HEK293 (cell line): ENCODE measurements around the gene KIF14.

ENCODE experiments used
- MEIS1 ChIP-seq: sonication (generic); formaldehyde crosslinking; IDR thresholded peaks from 2 replicates; pipeline ENCODE4 v1.8.1; 2022; ENCODE audit warnings: missing genetic modification reagents, mild to moderate bottlenecking, borderline replicate concordance
- ZNF138 ChIP-seq: fragments of 450-650 bp; formaldehyde crosslinking; IDR thresholded peaks from 2 replicates; pipeline ENCODE4 v1.5.1; 2016; ENCODE audit warnings: missing biosample characterization, missing genetic modification characterization, borderline replicate concordance
- ZNF174 ChIP-seq: fragments of 450-650 bp; formaldehyde crosslinking; IDR thresholded peaks from 2 replicates; pipeline ENCODE4 v1.5.0; 2017; ENCODE audit warnings: missing biosample characterization, mild to moderate bottlenecking, missing genetic modification characterization
- TF ChIP-seq, protein P1 (sequence below): fragments of 450-650 bp; formaldehyde crosslinking; IDR thresholded peaks from 2 replicates; pipeline ENCODE4 v1.5.1; 2016; ENCODE audit warnings: missing biosample characterization, missing genetic modification characterization

DNA sequence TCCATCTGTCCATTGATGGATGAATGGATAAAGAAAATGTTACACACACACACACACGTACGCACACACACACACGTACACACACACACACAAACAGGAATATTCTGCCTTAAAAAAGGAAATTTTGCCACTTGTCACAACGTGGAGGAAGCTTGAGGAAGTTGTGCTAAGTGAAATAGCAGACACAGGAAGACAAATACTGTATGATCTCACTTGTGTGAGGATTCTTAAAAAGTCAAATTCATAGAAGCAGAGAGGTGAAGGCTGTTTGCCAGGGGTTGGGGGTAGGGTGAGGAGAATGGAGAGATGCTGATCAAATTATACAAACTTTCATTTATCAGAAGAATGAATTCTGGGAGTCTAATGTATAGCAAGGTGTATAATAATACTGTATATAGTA, 73.2 kb downstream of the KIF14 start:
- TF ChIP-seq MEIS1 (no peak), ZNF174 (tag by site-specific recombination) (no peak), ZNF138 (no peak)
- TF ChIP-seq, protein P1, sequence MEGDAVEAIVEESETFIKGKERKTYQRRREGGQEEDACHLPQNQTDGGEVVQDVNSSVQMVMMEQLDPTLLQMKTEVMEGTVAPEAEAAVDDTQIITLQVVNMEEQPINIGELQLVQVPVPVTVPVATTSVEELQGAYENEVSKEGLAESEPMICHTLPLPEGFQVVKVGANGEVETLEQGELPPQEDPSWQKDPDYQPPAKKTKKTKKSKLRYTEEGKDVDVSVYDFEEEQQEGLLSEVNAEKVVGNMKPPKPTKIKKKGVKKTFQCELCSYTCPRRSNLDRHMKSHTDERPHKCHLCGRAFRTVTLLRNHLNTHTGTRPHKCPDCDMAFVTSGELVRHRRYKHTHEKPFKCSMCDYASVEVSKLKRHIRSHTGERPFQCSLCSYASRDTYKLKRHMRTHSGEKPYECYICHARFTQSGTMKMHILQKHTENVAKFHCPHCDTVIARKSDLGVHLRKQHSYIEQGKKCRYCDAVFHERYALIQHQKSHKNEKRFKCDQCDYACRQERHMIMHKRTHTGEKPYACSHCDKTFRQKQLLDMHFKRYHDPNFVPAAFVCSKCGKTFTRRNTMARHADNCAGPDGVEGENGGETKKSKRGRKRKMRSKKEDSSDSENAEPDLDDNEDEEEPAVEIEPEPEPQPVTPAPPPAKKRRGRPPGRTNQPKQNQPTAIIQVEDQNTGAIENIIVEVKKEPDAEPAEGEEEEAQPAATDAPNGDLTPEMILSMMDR (tag by site-specific recombination): no peak
